Activated B cell treated with CpG ODN at 0.5 μM for 24 hours (primary cell): Measurements from ENCODE around the gene WDR4. TPM values are rescaled to one million over a fixed set of nuclear protein-coding genes. Genes with fewer than 3 reads are reported as not detected.

Experiments used
- ATAC-seq: fragments of 200-7000 bp; cut with Tn5 transposase; one replicate; pipeline ENCODE4 v1.10.0; 2021; ENCODE audit warnings: low read depth, mild to moderate bottlenecking, moderate library complexity
- CTCF ChIA-PET: fragments of 350-600 bp; sonication (Branson Sonifier 250); formaldehyde crosslinking; loops from one replicate; lab custom pipeline; 2021; ENCODE audit warnings: antibody characterized with exemption; lab: Charles Lee
- POLR2A ChIA-PET: fragments of 350-600 bp; sonication (Branson Sonifier 250); formaldehyde crosslinking; loops from one replicate; lab custom pipeline; 2021; ENCODE audit warnings: antibody characterized with exemption; lab: Charles Lee
- DNase-seq: peaks from one replicate; pipeline ENCODE4 v3.0.0; 2022
- H3K27ac Mint-ChIP-seq: one replicate; pipeline ENCODE4 v1.8.0; 2020; ENCODE audit warnings: mixed read lengths
- H3K27me3 Mint-ChIP-seq: one replicate; pipeline ENCODE4 v1.8.0; 2021; ENCODE audit warnings: mixed read lengths
- H3K36me3 Mint-ChIP-seq: one replicate; pipeline ENCODE4 v1.8.0; 2021; ENCODE audit warnings: low read depth, mixed read lengths
- H3K4me1 Mint-ChIP-seq: one replicate; pipeline ENCODE4 v1.8.0; 2021; ENCODE audit warnings: mixed read lengths
- H3K4me3 Mint-ChIP-seq: one replicate; pipeline ENCODE4 v1.8.0; 2020; ENCODE audit warnings: mild to moderate bottlenecking, mixed read lengths
- H3K9me3 Mint-ChIP-seq: one replicate; pipeline ENCODE4 v1.8.0; 2020; ENCODE audit warnings: mixed read lengths
- intact Hi-C: fragments of 100-400 bp; cut with micrococcal nuclease; formaldehyde crosslinking; loops from one replicate; pipeline ENCODE4 v1.15.1; 2024
- total RNA-seq: library from RNA; stranded (reverse); gene quantifications from 2 replicates; pipeline ENCODE4 v1.2.3, GENCODE V29; 2022
- TF ChIP-seq, protein P1 (sequence below): fragments of 200-600 bp; IDR thresholded peaks from one replicate; pipeline ENCODE4 v1.8.0; 2022; ENCODE audit warnings: antibody characterized with exemption, mild to moderate bottlenecking

WDR4 gene
- total RNA-seq, 1 donor from 2014 or later, result 60.5 TPM

DNA sequence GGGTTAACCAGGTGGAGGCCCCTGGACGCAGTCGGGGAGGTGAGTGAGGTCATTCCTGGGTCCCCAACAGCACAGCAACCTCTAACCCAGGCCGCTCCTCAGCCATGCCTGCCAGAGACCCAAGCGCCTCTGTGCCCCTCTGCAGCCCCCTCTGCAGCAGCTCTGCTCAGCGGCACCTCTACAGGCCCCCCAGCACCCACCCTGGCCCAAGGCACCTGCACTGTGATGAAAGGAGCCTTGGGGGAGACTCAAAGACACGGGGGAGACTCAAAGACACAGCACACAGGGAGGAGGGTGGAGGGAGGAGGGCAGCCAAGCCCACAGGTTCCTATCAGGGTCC lies 19.5 kb downstream of the WDR4 start:
- CTCF ChIA-PET, result no interaction called here
- intact Hi-C loops, result no loop called here

GRCh38 chr21:42858957-42859890 lies 20.1 kb downstream of the WDR4 start:
- no peak overlapping the region for H3K27ac Mint-ChIP-seq

More for the DNA sequence above, 19.5 kb downstream of the WDR4 start:
- H3K4me3 Mint-ChIP-seq, result no peak overlapping the region
- no peak overlapping the region for H3K27ac Mint-ChIP-seq
- no peaks in the 10 kb centered on the region for H3K4me1 Mint-ChIP-seq
- H3K36me3 Mint-ChIP-seq, result peaks cover 85% of the 10 kb centered on the region
- TF ChIP-seq, protein P1, sequence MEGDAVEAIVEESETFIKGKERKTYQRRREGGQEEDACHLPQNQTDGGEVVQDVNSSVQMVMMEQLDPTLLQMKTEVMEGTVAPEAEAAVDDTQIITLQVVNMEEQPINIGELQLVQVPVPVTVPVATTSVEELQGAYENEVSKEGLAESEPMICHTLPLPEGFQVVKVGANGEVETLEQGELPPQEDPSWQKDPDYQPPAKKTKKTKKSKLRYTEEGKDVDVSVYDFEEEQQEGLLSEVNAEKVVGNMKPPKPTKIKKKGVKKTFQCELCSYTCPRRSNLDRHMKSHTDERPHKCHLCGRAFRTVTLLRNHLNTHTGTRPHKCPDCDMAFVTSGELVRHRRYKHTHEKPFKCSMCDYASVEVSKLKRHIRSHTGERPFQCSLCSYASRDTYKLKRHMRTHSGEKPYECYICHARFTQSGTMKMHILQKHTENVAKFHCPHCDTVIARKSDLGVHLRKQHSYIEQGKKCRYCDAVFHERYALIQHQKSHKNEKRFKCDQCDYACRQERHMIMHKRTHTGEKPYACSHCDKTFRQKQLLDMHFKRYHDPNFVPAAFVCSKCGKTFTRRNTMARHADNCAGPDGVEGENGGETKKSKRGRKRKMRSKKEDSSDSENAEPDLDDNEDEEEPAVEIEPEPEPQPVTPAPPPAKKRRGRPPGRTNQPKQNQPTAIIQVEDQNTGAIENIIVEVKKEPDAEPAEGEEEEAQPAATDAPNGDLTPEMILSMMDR, result no peak
- POLR2A ChIA-PET, result no interaction called here
- H3K27me3 Mint-ChIP-seq, result no peaks in the 10 kb centered on the region
- ATAC-seq (no peak), DNase-seq (no peak)
- H3K9me3 Mint-ChIP-seq, result no peaks in the 10 kb centered on the region

DNA sequence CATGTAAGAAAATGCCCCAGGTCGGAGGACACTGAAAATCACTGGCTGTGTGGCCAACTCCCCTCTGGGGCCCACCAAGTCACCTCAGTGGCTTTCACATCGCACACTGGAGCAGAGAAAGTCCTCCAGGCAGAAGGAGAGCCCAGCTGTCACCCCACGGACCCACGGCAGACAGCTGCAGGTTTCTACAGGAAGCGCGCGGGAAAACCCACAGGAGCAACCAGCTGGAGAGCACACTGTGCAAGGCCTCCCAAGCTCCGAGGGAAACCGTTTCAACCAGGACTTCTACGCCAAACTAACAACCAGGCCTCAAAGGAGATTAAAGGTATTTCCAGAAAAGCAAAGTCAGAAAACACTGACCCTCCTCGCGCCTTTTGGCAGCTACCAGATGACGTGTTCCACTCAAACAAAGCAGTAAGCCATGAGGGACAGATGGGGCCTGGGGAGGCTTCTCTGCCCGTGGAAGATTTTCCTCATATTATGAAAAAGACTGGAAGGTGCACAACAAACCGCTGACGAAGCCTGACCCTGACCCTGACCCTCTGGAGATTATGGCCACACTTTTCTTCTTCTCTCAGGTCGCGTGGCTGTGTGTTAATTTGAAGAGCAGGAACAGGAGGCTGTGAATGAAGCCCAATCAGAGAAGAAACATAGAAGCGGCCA lies 21.0 kb downstream of the WDR4 start:
- Mint-ChIP-seq H3K27ac (no peak overlapping the region), H3K4me1 (no peaks in the 10 kb centered on the region), H3K27me3 (no peaks in the 10 kb centered on the region), H3K4me3 (no peak overlapping the region), H3K9me3 (no peaks in the 10 kb centered on the region), H3K36me3 (peaks cover 84% of the 10 kb centered on the region)
- ChIA-PET POLR2A (no interaction called here), CTCF (no interaction called here)
- intact Hi-C loops, result no loop called here
- ATAC-seq, result no peak
- DNase-seq, result no peak
- TF ChIP-seq, protein P1, result no peak

More at GRCh38 chr21:42858957-42859890, 20.1 kb downstream of the WDR4 start:
- H3K9me3 Mint-ChIP-seq, result no peaks in the 10 kb centered on the region
- DNase-seq, result no peak
- H3K4me1 Mint-ChIP-seq, result no peaks in the 10 kb centered on the region
- ChIA-PET CTCF (no interaction called here), POLR2A (no interaction called here)
- H3K27me3 Mint-ChIP-seq, result no peaks in the 10 kb centered on the region
- peaks cover 84% of the 10 kb centered on the region for H3K36me3 Mint-ChIP-seq
- no peak for ATAC-seq
- intact Hi-C loops, result no loop called here
- TF ChIP-seq, protein P1, result no peak
- H3K4me3 Mint-ChIP-seq, result no peak overlapping the region

GRCh38 chr21:42857216-42857615 lies 22.1 kb downstream of the WDR4 start:
- ATAC-seq (no peak), DNase-seq (no peak)
- POLR2A ChIA-PET, result no interaction called here
- intact Hi-C loops, result no loop called here
- H3K36me3 Mint-ChIP-seq, result peaks cover 83% of the 10 kb centered on the region
- TF ChIP-seq, protein P1, result no peak
- no peaks in the 10 kb centered on the region for H3K27me3 Mint-ChIP-seq
- no peaks in the 10 kb centered on the region for H3K4me1 Mint-ChIP-seq
- no peak overlapping the region for H3K27ac Mint-ChIP-seq
- H3K9me3 Mint-ChIP-seq, result no peaks in the 10 kb centered on the region
- CTCF ChIA-PET, result no interaction called here
- H3K4me3 Mint-ChIP-seq, result no peak overlapping the region

DNA sequence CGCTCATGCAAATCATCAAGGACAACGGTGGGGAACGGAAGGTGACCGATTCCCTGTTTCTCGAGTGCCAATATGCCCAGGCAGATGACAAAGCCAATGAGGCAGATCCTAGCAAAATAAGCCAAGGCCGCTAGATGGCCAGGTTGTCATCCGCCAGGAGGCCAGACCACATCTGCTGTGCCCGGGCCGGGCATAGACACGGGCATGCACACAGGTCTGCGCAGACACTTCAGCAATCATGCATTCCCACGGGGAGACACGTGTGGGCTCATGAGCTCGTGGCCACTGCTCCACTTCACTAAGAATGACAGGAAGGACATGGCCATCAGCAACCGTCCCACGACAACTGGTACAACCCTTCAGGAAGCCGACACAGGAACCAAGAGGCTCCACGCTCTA lies 23.4 kb downstream of the WDR4 start:
- DNase-seq, result no peak
- ChIA-PET POLR2A (interaction anchor here (0.6 kb wide), 1 partner anchor 9 kb away, joined by 3 read pairs; no protein-coding TSS in a partner anchor), CTCF (no interaction called here)
- Mint-ChIP-seq H3K9me3 (no peaks in the 10 kb centered on the region), H3K4me1 (no peaks in the 10 kb centered on the region), H3K36me3 (peaks cover 92% of the 10 kb centered on the region), H3K27ac (no peak overlapping the region), H3K4me3 (no peak overlapping the region), H3K27me3 (no peaks in the 10 kb centered on the region)
- intact Hi-C loops, result no loop called here
- ATAC-seq, result no peak
- TF ChIP-seq, protein P1, result no peak
